Measurements from ENCODE around the gene RAD51AP2. TPM values are rescaled to one million over a fixed set of nuclear protein-coding genes. Genes with fewer than 3 reads are reported as not detected.

Gene RAD51AP2
- polyA plus RNA-seq, 1 of the 3 experiments (the other 2 are of a cell fraction), result not detected

DNA sequence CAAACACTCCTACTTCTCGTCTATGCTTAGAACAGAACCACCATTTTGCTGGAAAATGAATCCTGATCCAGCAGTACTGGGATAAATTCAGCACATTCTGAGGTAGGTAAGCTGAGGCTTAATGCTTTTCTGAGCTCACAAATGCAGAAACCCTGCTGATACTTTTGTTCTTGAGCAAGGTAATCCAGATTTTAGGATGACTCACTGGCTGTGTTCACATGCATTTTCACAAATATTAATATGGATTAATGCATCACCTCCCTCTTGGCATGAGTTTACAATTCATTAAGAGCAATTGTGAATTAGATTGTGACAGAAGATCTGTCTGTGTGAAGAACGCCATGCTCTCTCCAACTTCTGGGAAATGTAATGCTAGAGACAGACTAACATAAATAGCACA is 42.2 kb downstream of the RAD51AP2 start (continued):
- no peak for TF ChIP-seq CTCF (IDR thresholded peaks at IDR 0.05)
- no peak for TF ChIP-seq USF2 (IDR thresholded peaks at IDR 0.05; ENCODE audit: borderline replicate concordance, low read depth, low read length)

- Histone ChIP-seq H4K20me1 (ENCODE audit: insufficient read depth) (no peaks in the 10 kb centered on the region), H3K4me3 (ENCODE audit: low read depth in 2 of 2, low read length in 1 of 2) (no peak overlapping the region), H3K9me2 (no peaks in the 10 kb centered on the region), H3K36me3 (replicated peaks in 1 of 2; ENCODE audit: control insufficient read depth in 1 of 2, insufficient read depth in 2 of 2, low read length in 1 of 2) (no peaks in the 10 kb centered on the region), H3K27me3 (ENCODE audit: insufficient read depth) (no peaks in the 10 kb centered on the region), H3K9me3 (peaks cover 5% of the 10 kb centered on the region; the same call in 1 of the 2 replicates), H2AFZ (ENCODE audit: low read depth) (no peak overlapping the region), H3K79me2 (ENCODE audit: insufficient read depth) (no peaks in the 10 kb centered on the region), H3K9ac (no peak overlapping the region), H3K27ac (ENCODE audit: low read depth in 2 of 2, low read length in 1 of 2) (no peak overlapping the region), H3F3A (replicated peaks; ENCODE audit: insufficient read depth) (no peaks in the 10 kb centered on the region), H3K4me2 (no peak overlapping the region), H3K4me1 (ENCODE audit: control insufficient read depth in 1 of 2, insufficient read depth in 2 of 2, low read depth in 1 of 2, low read length in 1 of 2) (no peaks in the 10 kb centered on the region)
- ChIA-PET CTCF (interaction anchor here (1.6 kb wide), 1 partner anchor 171 kb away, joined by 3 read pairs; no protein-coding TSS in a partner anchor), POLR2A (no interaction called here)
- WGBS (ENCODE audit: low lambda C conversion rate), result 47% methylated on average over 1 of the region's 1 CpG
- DNase-seq, result no peak
- TF ChIP-seq NFIC (IDR thresholded peaks at IDR 0.05; ENCODE audit: borderline replicate concordance) (no peak), RFX5 (IDR thresholded peaks at IDR 0.05; ENCODE audit: low read length) (no peak), GABPA (IDR thresholded peaks at IDR 0.05; ENCODE audit: low read depth) (no peak), EP300 (IDR thresholded peaks at IDR 0.05; ENCODE audit: borderline replicate concordance in 1 of 2, low read depth in 1 of 2, low read length in 1 of 2) (no peak), FOXJ3 (CRISPR knock-in tag; IDR thresholded peaks at IDR 0.05) (no peak), REST (IDR thresholded peaks at IDR 0.05; ENCODE audit: low read depth, low read length) (no peak), ZBTB33 (IDR thresholded peaks at IDR 0.05; ENCODE audit: borderline replicate concordance, low read depth) (no peak), NRF1 (IDR thresholded peaks at IDR 0.05; ENCODE audit: low read depth, low read length) (no peak), TEAD4 (IDR thresholded peaks at IDR 0.05; ENCODE audit: borderline replicate concordance, insufficient read depth) (no peak), ELF1 (IDR thresholded peaks at IDR 0.05) (no peak), RXRA (IDR thresholded peaks at IDR 0.05; ENCODE audit: borderline replicate concordance, low read depth) (no peak), IRF3 (IDR thresholded peaks at IDR 0.05; ENCODE audit: low read depth, low read length) (no peak), SIN3A (IDR thresholded peaks at IDR 0.05; ENCODE audit: borderline replicate concordance, low read depth, low read length) (no peak), TAF1 (IDR thresholded peaks at IDR 0.05; ENCODE audit: borderline replicate concordance, low read depth, low read length) (no peak), PBX3 (IDR thresholded peaks at IDR 0.05) (no peak), FOSL2 (IDR thresholded peaks at IDR 0.05; ENCODE audit: borderline replicate concordance, low read depth) (no peak), MXI1 (IDR thresholded peaks at IDR 0.05; ENCODE audit: low read depth, low read length) (no peak), SMC3 (IDR thresholded peaks at IDR 0.05; ENCODE audit: low read depth, low read length) (no peak)
These were observed 43.0 kb downstream of the RAD51AP2 start for GRCh38 chr2:17475286-17475685.
